HG03039 (cell line): ENCODE measurements around the gene ASTL.

ENCODE experiments used
- ATAC-seq: cut with Tn5 transposase; IDR thresholded peaks from one replicate; pipeline ENCODE4 v1.9.1; 2021; ENCODE audit warnings: mild to moderate bottlenecking, moderate library complexity; ENCODE audit not compliant: unreplicated experiment

Gene ASTL

DNA sequence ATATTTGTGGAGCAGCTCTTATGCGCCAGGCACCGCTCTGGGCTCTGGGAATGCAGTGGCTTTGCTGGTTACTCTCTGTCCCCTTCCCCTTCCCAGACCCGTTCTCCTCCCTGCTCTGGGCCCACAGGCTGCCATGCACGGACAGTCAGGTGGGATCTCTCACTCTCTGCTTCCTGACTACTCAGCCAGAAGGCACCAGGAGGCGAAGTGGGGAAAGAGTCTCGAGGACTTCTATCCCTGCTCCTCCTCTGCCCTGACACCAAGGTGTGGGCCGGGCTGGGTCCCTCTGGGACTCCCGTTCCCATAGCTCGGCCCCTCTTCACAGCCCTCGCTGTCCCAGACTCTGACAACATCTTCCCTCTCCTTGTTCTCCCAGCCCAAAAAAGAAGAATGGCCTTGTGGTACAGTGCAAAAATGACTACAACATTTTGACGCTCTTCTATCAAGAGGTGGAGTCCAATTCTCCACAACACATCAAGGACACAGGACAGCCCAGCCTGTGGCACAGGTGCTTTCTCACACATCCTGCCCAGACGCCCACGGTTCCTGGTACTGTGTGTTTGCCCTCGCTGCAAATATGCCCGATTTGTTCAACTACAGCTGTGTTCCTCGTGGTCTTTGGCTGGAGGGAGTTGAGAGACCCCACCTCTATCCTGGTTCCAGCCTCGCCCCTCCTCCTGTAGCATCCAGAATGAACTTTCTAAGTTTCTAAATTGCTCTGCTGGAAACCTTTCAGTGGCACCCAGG is 21.0 kb upstream of the ASTL start:
- ATAC-seq = no peak

DNA sequence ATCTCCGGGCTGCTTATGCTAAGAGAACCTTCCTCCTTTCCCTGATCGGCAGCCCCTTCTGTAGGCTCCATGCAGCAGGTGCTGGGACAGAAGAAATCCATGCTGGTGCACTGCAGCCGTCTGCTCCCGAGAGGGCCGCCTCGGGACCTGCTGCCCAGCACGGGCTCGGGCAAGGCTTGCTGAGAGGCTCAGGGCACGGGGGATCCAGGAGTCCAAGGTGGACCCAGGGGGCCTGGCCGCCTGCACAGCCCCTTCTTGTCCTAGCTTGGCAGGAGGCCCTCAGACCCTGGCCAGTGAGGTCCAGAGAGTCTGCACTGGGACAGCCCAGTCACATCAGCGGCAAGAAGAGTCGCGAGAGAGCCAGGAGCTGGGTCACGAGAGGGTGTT is 20.2 kb upstream of the ASTL start:
- no peak for ATAC-seq

DNA sequence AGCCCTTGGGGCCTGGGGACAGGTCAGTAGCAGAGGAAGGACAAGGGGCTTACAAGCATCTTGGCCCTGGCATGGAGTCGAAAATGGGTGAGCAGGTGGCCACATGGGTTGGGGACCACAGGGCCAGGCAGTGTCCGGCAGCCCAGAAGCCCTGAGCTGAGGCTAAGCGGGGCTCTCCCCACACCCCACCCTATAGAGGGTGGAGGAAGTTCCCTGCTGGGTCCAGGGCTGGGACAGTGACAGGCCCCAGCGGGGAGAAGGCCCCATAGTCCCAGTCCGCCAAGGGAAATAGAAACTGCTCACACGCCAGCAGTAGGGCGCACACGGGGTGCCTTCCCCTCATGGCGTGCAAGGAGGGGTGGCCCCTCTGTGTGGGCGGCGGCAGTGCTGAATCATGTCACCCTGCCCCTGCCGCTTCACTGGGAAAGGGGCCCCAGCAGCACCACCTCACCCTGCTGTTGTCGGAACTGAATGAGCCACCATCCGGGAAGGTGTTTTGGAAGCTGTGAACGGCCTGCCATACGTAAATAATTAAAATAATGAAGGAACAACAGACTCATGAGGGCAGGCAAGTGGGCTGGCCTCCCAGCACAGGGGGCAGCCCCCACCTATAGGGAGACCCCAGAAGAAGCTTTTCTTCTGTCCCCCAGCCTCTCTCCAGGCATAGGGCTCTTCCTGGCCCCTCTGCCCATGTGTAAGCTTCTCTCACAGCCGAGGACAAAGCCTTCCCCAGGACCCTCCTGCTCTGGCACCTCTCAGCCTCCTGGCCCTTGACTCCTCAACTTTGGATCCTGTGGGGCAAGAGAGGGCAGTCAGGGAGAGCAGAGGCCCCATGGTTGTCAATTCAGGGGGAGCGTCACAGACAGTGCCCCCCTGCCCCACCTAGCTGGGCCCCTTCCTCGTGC is 19.6 kb upstream of the ASTL start:
- ATAC-seq = peak; percentile 48

- ATAC-seq = no peak
Observed at GRCh38 chr2:96156926-96157648, 18.8 kb upstream of the ASTL start.

GRCh38 chr2:96156011-96156820 is 17.9 kb upstream of the ASTL start:
- ATAC-seq = no peak

DNA sequence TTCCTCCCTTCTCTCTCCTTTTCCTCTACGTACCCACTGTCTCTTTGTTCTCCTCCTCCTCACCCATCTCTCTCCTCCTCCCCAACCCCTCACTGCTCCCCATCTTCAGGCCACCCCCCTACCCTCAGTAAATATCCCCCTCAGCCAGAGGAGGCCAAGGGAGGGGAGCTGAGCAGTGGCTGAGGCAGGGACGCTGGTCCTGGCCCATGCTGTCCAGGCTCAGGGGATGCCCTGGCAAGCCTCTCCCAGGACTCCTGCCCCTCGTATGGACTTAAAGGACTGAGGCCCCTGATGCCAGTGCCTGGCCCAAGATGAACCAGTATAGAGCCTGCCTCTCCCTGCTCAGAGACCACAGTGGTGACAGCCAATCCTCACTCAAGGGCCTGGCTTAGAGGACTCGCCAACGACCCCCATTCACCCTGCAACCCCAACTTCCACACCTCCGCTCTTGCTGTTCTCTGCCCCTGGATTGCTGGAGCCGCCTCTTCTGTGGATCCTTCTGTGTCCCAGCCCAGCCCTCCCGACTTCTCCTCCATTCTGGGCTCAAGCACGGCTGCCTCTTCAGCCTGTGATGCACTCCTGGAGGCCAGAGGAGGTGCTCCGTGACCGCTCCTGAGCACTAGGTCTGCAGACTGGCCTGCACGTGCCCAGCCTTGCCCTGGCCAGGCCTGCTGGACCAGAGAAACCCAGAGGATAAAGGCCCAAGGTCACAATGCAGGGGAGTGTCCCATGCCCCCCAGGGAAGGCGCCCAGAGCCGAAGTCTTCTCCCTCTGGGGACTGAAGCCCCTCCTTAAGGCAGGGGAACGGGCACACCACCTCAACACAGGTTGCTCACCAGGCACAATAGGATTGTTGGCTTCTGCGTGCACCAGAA is 16.4 kb upstream of the ASTL start:
- no peak for ATAC-seq

DNA sequence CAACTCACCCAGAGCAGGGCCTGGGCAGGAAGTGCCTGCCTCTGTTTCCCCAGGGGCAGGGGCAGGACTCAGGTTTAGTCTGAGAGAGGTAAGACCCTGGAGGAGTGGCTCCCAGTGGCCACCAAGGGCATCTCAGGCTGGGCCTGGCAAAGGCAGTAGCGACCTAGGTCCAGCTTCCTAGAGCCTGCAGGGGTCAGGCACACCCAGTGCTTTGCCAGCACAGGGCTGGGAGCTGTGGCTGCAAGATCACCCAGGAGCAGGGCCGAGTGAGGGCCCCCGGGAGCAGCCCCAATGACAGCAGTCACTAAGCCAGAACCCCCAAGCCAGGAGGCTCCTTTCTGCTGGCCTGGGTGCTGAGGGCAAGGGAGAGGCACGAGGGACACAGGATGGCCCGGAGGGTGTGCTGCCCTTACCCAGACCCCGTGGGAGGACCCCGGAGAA is 15.7 kb upstream of the ASTL start:
- no peak for ATAC-seq

DNA sequence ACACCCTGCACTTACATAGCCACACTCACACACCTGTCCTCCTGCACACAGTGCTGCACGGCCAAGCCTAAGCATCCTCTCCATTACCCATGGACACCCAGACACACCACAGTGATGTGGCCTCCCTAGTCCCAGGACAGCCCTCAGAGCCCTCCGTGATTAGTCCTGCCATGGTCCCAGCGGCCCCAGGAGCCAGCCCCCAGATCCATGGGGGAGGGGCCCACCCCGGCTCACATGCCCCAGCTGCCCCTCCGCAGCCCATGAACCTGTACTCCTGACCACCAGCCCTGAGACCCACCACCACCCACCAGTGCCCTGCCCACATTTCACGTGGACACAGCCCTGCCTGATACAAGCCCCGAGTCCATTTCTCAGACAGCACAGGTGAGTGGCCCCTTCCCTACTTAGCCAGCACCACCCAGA is 15.0 kb upstream of the ASTL start:
- ATAC-seq = no peak

- no peak for ATAC-seq
Observed at GRCh38 chr2:96152304-96153161, 14.2 kb upstream of the ASTL start.

DNA sequence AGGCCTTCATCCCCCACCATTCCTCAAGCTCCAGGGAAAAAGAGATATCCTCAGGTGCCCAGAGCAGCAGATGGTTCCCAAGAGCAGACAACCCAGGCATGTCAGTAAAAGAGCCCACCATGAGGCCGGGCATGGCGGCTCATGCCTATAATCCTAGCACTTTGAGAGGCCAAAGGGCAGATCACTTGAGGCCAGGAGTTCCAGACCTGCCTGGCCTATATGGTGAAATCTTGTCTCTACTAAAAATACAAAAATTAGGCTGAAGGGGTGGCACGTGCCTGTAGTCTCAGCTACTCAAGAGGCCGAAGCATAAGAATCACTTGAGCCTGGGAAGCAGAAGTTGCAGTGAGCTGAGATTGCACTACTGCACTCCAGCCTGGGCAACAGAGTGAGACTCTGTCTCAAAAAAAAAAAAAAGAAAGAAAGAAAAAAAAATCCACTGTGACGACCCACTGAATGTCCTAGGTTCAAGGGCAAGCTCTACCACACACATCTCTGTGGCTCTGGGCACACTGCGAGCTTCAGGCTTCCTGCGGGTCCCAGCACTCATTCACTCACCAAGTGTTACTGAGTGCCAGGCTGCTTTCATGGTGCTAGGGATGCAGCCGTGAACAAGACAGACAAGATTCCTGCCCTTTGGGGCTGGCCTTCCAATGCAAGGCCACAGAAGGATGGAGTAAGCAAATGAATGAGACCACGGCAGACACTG is 13.4 kb upstream of the ASTL start:
- no peak for ATAC-seq

GRCh38 chr2:96150791-96151594 is 12.7 kb upstream of the ASTL start:
- no peak for ATAC-seq

- no peak for ATAC-seq
Observed at GRCh38 chr2:96150007-96150640, 11.8 kb upstream of the ASTL start.

DNA sequence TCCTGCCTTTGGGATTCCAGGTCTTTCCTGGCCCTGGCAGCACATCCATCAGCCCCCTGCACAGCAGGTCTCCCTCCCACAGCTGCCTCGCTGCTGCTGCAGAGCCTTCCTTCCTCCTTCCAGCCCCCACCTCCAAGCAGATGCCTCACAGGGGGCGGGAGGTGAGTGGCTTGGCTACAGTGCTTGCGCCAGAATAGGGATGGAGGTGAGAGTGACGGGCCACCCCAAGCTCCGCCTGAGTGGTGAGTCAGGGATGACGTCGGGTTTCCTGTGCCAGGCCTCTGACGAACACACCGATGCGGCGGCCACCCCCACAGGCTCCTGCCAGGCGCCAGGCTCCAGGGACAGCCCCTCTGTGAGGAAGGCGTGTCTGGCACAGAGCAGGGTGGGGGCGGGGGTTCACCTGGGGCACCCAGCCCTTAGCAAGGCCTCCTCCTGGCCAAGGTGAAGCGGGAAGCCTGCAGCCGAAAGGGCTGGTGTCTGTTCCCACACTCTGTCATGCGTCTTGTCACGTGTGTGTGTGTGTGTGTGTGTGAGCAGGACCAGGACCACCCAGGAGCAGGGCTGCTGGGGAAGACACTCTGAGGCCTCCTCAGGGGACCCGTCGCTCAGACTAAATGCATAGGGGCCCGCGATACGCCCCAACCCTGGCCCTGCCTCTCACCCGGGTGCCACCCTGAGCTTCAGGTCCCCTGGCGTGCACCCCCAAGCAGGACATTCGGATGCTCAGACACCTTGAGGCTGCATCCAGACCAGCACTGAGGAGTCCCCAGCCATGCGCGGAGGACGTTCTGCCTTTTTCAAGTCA is 10.3 kb upstream of the ASTL start:
- ATAC-seq = peak; percentile 27

DNA sequence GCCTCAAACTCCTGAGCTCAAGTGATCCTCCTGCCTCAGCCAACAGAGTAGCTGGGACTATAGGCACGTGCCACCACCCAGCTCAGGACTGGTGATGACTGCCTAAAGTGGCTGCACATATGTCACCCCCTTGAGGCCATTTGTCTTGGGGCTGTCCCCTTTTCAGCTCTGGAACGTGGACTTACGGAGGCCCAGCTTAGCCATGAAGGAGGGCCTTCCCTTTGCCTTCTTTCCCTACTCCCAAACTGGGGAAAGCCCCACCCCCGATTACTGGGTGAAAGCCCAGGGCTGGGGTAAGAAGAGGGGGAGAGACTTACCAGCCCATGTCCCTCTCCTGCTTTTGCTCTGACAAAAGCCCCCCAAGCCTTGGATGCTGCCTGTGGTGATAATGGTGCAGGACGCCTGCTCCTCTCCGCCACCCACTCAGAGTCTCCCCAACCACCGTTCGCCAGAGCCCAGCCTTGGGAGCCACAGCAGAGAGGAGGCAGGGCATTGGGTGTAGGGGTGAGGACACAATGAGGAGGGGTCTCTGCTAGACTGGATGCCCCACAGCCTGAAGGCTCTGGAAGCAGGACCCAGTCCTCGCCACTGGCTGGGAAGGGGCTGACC is 9.4 kb upstream of the ASTL start:
- ATAC-seq = no peak

GRCh38 chr2:96146881-96147592 is 8.7 kb upstream of the ASTL start:
- ATAC-seq = no peak
